Cardiac ventricle fibroblast (primary cell): Measurements from ENCODE around the gene CAPN9. TPM values are rescaled to one million over a fixed set of nuclear protein-coding genes. Genes with fewer than 3 reads are reported as not detected.

Source experiments
- total RNA-seq: library from RNA; depleted of rRNA; stranded (reverse); fragments of >200 nt; gene quantifications from 2 replicates; pipeline ENCODE4 v1.2.3, GENCODE V29; 2015

CAPN9 gene
- total RNA-seq, result not detected in 2 replicates

GRCh38 chr1:230747127-230747730, at the start of gene CAPN9:
CAPN9 (plus strand) TSS chr1:230747388; CDS start chr1:230747497, 109 bp downstream.

GRCh38 chr1:230713915-230714764, 33.0 kb upstream of the CAPN9 start, which contains the start of gene AGT:
AGT (minus strand) TSS chr1:230714122; CDS start chr1:230710823, 3,299 bp downstream.

Other genes with a start within 250 kb of the CAPN9 start
- 10.7 and 18.1 TPM in 2 replicates for gene COG2, start 104.9 kb upstream of the CAPN9 start, total RNA-seq
- 4.8 and 5.8 TPM in 2 replicates for gene AGT, start 33.3 kb upstream of the CAPN9 start, total RNA-seq
- gene C1orf198, start 121.1 kb downstream of the CAPN9 start, total RNA-seq, result 63.2 and 66.9 TPM in 2 replicates
- gene TTC13, start 231.5 kb downstream of the CAPN9 start, total RNA-seq, result 3.2 and 6.5 TPM in 2 replicates
- gene ARV1, start 231.7 kb downstream of the CAPN9 start, total RNA-seq, result 11.7 and 17.0 TPM in 2 replicates